GM21576 (cell line): Measurements from ENCODE around the gene PRDM16.

Experiments
- ATAC-seq: cut with Tn5 transposase; IDR thresholded peaks from one replicate; pipeline ENCODE4 v1.9.1; 2021; ENCODE audit warnings: mild to moderate bottlenecking, moderate library complexity; ENCODE audit not compliant: unreplicated experiment

PRDM16 gene

GRCh38 chr1:3196577-3197245, 127.7 kb downstream of the PRDM16 start:
- ATAC-seq, result no peak

- ATAC-seq, result no peak
These were observed 128.8 kb downstream of the PRDM16 start for GRCh38 chr1:3197781-3198316.

DNA sequence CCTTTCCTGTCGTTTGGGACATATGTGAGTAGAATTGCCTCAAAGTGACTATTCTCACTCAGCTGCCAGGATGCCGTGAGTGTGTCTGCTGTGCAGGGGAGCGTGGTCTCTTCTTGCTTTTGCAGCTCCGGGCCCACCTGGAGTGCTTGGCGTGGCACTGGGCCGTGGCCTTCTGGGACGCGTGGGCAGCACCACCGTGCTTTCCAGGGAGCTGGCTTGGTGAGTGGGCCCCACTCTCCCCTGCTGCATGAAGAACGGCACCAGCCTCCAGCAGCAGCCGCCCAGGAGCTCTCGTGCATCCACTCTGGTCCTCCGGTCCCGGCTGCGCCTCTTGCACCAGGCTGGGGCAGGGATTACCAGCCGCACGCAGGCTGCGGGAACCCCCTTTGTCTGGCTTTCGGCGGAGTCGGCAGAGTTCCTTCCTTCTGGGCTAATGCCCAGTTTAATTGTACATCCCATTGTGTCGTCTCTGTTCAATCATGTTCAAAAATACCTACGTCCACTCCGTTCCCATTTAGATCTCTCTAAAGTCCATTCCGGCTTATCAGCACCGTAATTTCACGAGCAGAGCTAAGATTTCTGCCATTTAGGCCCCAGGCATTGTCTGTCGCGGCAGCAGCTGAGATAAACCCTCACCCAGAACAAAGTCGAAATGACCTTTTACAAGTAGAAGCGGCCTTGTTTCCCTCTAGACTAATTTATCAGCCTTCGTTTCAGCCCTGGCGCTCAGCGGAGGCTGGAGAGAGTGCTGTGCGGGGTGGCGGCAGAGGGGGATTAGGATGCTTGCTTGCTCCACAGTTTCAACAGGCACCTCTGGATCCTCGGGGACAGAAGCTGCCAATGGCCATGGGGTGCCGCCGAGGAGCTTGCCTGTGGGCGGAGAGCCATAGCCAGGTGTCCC, 129.6 kb downstream of the PRDM16 start:
- no peak for ATAC-seq

- no peak for ATAC-seq
These were observed 135.7 kb downstream of the PRDM16 start for GRCh38 chr1:3204725-3205124.

GRCh38 chr1:3205815-3206214, 136.8 kb downstream of the PRDM16 start:
- no peak for ATAC-seq

- ATAC-seq, result no peak
These were observed 137.7 kb downstream of the PRDM16 start for GRCh38 chr1:3206696-3207095.

DNA sequence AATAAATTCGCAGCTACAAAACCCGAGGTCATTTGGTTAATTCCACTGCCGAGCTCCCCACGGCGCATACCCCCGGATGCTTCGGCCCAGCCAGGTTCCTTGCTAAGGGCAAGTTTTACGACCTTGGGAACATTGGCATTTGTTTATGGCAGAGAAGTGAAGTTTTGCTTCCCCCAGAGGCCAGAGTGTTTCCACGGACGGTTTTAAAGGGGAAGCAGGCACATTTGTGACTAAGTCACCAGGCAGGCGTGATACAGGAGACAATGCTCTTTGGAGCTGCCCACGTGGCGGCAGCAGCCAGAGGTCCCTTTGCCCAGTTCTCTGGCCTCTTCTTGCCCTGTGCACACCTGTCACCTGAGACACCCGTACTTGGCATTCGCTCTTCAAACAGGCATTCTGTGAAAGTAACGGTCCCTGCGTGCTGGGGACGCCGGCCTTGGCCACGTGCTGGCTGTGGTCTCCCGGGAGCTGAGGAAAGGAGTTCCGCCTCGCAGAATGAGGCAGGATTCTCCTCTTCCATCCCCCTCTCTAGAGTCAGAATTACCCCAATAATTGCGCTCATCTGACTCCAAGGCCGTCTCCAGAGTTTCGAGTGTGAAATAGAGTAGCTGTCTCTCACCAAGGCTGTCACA, 138.3 kb downstream of the PRDM16 start:
- no peak for ATAC-seq

GRCh38 chr1:3208819-3209200, 139.8 kb downstream of the PRDM16 start:
- no peak for ATAC-seq

DNA sequence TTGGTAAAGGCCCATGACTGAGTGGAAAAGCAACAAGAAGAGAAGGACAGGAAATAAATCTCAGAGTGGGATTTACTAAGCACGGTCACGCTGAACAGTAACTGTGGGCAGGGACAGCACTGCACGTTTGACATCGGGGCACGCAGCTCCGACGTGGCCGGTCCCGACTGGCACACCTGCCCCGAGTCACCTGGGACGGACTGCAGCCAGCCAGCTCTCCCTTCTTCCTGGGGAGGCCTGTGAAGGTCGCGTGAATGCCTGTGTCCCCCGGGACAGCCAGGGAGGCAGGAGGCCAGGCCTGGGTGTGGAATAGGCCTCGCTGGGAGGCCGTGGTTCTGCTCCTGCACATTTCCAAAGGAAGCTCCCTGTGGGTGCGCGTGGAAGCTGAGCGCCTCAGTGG, 140.2 kb downstream of the PRDM16 start:
- ATAC-seq, result no peak

- no peak for ATAC-seq
These were observed 142.8 kb downstream of the PRDM16 start for GRCh38 chr1:3211582-3212375.

DNA sequence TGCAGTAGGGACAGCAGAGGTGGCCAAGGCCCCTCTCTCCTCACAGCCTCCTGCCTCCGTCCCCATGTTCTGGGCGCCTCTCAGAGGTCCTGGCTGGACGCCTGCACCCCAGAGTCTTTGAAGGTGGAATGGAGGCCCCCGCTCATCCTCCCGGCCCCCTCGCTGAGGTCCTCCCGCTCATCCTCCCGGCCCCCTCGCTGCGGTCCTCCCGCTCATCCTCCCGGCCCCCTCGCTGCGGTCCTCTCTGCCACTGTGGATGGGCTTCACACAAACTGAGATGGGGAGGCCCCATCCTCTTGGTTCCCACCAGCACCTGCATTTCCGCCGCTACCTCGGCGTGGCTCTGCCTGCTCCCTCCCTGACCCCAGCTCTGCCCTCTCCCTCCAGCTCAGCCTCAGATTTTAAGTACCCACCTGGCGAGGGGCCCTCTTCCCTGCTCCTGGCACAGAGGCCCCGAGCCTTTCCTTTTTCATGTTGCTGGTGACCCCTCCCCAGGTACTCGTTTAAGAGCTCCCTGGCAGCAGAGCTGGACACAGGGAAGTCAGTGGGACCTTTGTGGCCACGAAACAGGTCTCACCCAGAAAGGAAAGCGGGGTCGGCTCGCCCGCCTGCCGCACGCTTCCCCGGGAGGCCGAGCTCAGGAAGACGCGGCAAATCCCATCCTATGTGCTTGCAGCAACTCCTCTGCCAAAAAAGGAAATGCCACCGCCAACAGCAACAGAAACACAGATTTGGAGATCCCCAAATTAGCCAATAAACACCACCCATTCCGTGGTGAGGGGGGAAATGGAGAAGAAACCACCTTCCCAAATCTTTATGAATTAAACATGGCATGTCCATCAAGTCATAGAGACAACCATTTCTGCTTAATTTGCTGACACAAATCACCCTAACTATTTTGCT, 143.7 kb downstream of the PRDM16 start:
- ATAC-seq, result no peak

DNA sequence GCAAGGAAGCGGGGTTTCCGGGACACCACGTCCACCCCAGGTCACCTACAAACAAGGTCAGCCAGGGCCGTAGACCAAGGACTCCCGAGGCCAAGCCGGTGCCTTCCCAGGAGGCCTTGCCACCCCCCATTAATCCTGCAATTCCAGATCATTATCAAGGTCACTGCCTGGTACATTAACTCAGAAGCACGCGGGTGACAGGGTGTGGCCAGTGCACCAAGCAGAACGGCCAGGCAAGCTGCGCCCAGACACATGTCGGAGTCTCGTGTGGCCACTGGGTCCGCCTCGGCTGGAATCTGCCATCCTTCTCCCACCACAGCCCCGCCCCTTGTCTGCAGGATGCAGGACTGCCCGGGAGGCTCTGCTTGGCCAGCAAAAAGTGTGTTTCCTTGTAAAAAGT, 144.7 kb downstream of the PRDM16 start:
- no peak for ATAC-seq

GRCh38 chr1:3215198-3216014, 146.4 kb downstream of the PRDM16 start:
- no peak for ATAC-seq

GRCh38 chr1:3216015-3216391, 147.0 kb downstream of the PRDM16 start:
- ATAC-seq, result no peak

DNA sequence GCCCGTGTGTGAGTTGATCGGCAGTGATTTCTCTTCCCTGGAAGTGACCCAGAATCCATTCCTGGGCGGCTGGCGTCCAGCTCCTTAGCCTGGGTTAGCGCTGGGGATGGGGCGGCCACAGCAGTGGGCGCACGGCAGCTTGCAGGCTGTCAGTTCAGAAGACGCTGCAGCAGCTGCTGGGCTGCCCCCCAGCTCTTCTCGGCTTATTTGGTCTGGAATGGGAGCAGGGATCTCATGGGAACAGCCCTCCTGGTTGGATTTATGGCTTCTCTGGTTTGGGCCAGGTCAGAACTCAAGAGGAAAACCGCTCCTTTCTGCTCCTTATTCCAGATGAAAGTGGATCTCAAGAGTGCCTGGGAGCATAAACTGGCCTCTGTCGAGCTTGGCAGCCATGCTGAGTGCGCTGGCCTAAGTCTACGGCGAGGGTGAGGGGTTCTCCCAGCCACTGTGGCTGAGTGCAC, 148.2 kb downstream of the PRDM16 start:
- ATAC-seq, result no peak

DNA sequence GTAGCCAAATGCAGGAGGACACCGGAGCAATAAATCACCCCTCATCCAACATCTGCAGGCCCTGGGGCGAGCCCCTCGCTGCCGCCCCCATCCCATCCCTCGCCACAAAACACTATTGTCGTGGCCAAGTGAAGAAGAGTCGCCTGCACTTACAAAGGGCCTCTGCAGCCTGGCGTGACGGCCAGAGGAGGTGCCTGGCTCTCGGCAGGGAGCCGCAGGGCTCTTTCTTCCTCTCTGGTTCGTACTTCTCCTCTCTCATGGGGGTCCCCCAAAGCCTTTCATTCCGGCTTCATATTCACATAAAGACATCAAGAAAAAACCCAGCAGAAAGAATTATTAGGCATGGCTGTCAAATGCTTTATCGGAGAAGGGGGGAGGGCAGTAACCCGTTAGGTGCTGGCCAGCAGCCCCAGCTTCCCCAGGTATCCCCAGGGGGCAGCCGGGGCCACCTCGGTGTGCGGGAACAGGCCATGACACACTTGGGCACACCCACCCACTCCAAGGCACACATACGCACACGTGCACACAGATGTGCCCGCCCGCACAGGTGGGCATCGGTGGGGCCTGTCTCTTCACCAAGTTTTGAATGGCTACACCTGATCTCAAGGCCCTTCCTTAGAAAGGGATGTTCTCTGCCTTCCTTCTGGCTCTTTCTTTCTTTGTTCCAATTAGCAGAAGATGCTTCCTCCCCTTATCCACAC, 149.1 kb downstream of the PRDM16 start:
- ATAC-seq, result no peak

DNA sequence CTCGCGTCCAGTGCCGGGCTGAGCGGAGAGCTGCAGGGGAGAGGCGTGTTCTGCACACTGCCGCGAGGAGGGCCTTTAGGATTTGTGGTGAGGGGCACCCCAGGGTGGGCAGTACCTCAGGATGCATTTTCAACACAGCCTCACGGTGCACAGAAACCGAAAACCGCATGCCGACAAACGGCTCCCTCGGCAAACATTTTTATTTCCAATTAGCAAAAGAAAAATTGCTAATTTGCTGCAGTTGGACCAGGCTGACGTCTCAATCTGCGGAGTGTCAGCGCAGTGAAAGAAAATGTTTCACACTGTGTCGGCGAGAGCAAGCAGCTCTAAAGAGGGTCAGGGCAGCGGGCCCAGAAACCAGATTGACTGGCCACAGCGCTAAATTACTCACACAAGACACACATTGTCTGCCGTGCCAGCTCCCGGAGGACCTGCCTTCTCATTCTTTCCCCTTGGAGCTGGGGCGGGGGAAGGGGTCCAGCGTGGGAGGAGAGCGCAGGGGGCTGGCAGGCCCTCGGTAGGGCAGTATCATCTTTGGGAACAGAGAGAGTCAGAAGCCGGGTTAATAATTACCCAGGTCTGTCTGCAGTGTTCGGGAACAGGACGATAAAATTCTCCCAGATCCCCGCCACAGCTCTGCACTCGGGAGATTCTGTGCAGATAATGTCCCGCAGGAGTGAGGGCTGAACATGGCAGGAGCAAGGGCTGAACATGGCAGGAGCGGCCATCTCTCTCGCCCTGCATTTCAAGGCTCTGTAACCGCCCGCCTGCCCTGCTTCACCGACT, 150.2 kb downstream of the PRDM16 start:
- ATAC-seq, result no peak
